Activated gamma-delta T cell treated with anti-CD3 and anti-CD28 coated beads, Interleukin-2, amount 50 U/mL, for 16 hours (primary cell): ENCODE data around the gene TMCC3.

Experiments
- DNase-seq: peaks from one replicate; pipeline ENCODE4 v3.0.0-alpha.2; 2020; ENCODE audit warnings: low read depth

The TMCC3 gene

DNA sequence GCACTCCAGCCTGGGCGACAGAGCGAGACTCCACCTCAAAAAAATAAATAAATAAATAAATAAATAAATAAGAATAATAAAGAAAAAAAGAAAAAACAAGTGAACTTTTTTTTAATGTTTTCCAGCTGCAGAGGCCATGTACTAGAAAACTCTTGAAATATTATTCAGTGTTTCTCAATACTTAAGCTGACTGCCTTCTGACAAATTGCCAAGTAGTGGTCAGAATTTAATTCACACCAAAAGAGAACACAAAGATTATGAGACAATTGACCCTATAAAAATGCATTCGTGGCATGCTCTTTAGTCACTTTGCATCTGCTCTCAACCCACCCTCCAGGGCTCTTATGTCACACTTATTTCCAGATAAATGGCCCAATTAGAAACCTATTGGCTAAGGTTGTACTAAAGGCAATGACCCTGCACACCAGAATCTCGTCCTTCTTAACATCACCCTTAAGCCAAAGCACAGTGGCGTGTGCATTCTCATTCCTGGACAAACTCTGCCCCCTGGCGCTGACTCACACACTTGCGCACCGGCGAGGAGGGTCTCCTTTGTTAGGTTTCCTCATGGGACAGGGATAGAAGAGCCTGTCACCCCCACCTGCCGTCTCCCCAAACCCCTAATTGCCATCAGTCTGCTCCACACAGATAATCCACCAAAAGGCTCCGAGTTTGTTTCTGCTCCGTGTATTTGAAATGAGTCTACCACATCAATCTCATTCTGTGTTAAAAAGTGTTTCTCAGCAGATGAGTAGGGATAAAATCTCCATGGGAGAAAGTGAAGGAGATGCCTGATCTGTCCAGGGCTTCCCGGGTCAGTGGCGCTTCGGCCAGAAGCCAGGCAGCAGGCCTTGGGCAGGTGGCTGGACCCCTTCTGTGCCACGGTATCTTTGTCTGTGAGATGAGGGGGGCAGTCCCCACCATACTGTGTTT lies 117.6 kb downstream of the TMCC3 start:
- DNase-seq = peak; percentile 57

DNA sequence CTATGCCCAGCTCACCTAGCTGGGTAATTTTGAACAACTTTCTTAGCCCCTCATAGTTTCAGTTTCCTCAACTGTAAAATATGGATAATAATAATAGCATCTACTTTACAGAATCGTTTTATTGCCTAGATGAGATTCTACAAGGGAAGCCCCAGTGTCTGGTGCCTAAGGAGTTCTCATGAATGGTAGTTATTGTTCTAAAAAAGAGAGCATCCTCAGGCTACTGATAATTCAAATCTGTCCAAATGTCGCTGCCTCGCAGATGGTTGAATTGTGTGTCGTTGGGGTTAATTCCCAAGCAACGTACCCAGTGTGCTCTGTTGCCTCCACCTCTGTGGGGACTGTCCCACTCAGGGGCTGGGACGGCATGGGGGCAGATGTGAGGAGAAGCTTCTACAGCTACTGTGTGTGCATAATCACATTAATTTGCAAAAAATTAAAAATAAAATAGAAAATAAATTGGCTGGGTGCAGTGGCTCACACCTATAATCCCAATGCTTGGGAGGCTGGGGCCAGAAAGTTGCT lies 119.1 kb downstream of the TMCC3 start:
- no peak for DNase-seq

DNA sequence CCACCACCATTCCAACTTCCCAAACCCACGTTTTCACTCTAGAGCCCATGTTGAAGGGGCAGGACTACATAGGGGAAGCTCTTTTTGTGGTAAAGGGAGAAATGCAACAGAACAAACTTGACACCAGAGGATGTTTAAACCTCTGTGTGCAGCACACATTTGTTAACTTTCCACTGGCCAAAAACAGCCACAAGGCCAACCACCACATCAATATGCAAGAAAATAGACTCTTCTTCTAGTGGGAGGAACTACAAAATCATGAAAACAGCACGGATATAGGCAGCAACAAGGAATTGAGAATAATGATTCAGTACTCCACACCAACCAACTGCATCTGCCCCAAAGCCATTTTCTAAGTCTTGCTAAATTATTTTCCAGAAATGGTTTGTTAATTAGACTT lies 124.4 kb downstream of the TMCC3 start:
- no peak for DNase-seq
